ENCODE results near the gene PSMA2.

PSMA2 gene

DNA sequence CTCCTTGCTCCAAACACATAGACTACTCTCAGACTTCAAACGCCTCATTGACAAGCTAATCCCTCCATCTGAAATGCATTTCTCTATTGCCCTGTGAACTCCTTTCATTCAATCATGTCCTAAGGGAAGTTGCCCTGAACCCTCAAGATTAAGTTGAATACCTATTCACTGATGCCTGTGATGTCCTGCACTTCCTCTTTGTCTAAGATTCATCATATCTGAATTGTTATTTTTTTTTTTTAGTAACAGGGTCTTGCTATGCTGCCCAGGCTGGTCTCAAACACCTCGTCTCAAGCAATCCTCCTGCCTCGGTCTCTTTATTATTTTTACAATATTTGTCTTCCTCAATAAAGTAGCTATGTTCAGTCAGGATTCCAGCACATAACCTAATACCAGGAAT lies 3.2 kb downstream of the PSMA2 start:
- TF ChIP-seq, protein P1, sequence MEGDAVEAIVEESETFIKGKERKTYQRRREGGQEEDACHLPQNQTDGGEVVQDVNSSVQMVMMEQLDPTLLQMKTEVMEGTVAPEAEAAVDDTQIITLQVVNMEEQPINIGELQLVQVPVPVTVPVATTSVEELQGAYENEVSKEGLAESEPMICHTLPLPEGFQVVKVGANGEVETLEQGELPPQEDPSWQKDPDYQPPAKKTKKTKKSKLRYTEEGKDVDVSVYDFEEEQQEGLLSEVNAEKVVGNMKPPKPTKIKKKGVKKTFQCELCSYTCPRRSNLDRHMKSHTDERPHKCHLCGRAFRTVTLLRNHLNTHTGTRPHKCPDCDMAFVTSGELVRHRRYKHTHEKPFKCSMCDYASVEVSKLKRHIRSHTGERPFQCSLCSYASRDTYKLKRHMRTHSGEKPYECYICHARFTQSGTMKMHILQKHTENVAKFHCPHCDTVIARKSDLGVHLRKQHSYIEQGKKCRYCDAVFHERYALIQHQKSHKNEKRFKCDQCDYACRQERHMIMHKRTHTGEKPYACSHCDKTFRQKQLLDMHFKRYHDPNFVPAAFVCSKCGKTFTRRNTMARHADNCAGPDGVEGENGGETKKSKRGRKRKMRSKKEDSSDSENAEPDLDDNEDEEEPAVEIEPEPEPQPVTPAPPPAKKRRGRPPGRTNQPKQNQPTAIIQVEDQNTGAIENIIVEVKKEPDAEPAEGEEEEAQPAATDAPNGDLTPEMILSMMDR (IDR thresholded peaks at IDR 0.05): no peak
- TF ChIP-seq ZFX (IDR thresholded peaks at IDR 0.05; ENCODE audit: borderline replicate concordance): no peak
- H3K27ac ChIP-seq: no peak overlapping the region

DNA sequence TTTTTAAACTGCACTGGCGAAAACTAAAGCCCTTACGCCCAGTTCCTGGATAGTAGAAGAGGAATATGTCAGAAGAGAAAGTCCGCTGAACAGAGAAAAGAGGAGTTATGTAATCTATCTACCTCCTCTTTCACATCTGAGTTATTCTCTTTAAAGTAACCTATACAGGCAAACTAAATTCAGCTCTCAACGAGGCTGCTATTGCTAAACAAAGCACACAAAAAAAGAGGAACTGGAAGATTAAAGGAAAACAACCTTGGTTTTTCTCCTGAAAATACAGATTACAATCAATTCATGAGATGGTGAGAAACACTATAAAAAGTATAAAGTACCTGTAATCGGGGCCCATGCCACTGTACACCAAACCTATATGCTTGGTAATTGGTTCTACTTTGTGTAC lies 5.8 kb downstream of the PSMA2 start:
- H3K27ac ChIP-seq: no peak overlapping the region

DNA sequence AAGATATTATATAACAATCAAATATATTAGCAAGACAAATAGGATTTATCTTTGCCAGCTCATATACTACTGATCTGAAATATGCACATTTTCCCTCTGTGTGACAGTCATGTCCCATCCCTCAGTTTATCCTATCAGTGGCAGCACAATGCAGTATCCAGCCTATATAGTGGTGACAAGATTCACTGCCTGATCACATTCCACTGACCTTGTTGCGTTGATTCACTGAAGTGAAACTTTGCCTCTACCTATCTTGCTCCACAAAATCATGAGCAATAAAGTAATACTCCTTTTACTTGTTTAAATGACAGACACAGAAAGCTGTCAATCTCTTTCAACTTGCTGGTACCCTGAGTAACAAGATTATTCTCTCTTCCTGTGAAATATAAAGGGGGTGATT lies 6.3 kb downstream of the PSMA2 start:
- TF ChIP-seq, protein P1 (IDR thresholded peaks at IDR 0.05): no peak
- TF ChIP-seq ZFX (IDR thresholded peaks at IDR 0.05; ENCODE audit: borderline replicate concordance): no peak
- no peak overlapping the region for H3K27ac ChIP-seq

More for the DNA sequence above, 5.8 kb downstream of the PSMA2 start:
- no peak for TF ChIP-seq ZFX (IDR thresholded peaks at IDR 0.05; ENCODE audit: borderline replicate concordance)
- TF ChIP-seq, protein P1 (IDR thresholded peaks at IDR 0.05): no peak

DNA sequence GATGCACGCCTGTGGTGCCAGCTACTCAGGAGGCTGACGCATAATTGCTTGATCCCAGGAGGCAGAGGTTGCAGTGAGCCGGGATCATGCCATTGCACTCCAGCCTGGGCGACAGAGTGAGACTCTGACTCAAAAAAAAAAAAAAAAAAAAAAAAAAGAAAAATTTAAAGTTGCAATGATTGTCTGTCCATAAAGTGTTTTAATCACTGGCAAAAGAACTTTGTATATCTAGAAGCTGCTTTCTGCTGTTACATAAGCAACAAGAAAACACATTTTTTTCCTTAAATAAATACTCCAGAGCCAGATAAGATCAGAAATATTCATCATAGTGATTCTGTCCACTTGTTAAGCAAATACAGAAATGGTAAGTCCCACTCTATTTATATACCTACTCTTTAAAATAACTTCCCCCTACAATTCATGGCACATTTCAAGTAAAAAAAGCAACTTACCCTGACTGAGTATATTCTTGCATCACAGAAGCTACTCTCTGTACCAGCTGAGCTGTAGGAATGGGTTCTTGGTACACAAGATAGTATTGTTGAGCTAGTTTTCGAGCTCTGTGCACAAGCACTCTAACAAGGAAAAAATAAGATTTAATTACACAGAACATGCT lies 7.6 kb downstream of the PSMA2 start:
- TF ChIP-seq, protein P1 (IDR thresholded peaks at IDR 0.05): no peak
- no peak for TF ChIP-seq ZFX (IDR thresholded peaks at IDR 0.05; ENCODE audit: borderline replicate concordance)
- H3K27ac ChIP-seq: no peak overlapping the region

DNA sequence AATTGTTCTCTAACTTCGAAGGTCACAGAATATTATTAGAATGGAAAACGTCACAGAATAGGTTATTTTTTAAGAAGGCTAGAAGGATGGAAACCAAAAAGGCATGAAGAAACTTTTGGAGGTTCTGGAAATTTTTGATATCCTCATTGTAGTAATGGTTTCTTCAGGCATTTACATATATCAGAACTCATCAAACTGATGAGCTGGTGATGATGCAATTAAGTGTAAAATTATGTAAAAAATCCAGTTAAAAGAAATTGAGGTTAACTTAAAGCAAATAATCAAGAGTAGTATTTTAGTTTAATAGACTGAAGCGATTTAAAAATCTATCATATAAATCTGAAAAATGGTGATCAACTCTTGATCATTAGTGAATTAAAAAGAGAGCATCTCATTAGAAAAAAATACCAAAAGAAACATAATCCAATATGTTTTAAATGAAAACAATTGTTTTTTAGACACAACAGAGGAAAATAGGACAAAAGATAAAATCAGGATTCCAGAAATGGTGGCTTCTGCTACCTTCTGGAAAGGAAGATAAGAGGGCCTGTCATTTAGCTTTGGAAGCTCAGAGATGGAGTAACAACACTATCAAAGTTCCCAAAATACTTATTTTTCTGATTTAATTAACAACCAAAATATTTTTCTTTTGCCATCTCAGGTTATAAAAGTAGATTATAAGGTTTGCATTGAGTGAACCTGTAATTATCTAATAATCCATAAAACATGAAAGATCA lies 9.8 kb downstream of the PSMA2 start:
- TF ChIP-seq, protein P1 (IDR thresholded peaks at IDR 0.05): no peak
- no peak for TF ChIP-seq ZFX (IDR thresholded peaks at IDR 0.05; ENCODE audit: borderline replicate concordance)
- H3K27ac ChIP-seq: no peak overlapping the region

DNA sequence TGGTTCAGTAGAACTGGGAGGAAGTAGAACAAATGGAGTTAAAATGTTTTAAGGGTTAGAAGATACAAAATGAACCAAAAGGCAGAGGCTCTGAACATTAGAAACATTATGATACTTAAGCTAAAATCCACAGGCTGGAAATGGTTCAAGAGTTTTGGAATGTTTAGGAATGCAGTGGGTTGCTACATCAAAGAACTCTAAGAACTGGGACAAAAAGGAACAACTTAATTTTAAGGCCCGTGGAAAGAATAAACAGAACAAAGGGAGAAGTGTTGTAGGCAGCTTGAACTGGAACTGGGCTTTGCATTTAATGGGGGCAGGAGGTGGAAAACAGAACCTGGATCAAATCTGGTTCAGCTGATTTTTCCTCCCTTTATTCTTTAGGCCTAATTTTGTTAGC lies 16.6 kb downstream of the PSMA2 start:
- H3K27ac ChIP-seq: no peak overlapping the region
- TF ChIP-seq, protein P1 (IDR thresholded peaks at IDR 0.05): no peak
- TF ChIP-seq ZFX (IDR thresholded peaks at IDR 0.05; ENCODE audit: borderline replicate concordance): no peak

DNA sequence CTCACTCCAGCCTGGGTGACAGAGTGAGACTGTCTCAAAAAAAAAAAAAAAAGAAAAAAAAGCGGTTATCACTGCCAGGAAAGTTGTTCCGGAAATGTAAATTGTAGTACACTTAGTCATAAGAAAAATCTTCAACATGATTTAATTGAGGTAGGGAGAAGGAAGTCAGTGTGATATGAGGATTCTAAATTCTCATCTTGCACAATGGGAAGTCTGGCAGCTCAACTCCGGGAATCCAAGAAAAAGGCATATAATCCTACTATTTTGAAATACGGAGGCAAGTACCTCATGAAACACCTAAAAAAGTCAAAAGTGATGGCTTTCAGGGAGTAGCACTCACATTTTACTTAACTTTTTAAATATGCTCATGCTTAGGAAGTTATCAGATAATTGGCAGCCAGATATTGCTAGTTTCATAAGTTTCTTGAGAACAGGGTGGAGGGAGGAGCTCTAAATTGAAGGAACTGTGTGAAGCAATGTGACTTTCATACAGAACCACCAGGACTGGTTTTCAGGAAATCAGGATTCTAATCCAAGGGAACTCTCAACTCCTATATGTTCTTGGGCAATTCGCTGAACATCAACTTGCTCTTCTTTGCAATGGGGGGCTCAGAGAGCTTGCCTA lies 17.4 kb downstream of the PSMA2 start:
- H3K27ac ChIP-seq: no peak overlapping the region
- TF ChIP-seq, protein P1 (IDR thresholded peaks at IDR 0.05): no peak
- TF ChIP-seq ZFX (IDR thresholded peaks at IDR 0.05; ENCODE audit: borderline replicate concordance): no peak
